Stimulated activated CD4-positive, alpha-beta T cell treated with anti-CD3 and anti-CD28 coated beads, Interleukin-12 subunit alpha, Interleukin-12 subunit beta, amount 100 ng/mL, for 48 hours (primary cell): ENCODE data around the gene ATP11A.
"Not testable (repeated sequence)": the region's sequence is repeated elsewhere in the genome, so short reads cannot be mapped to it uniquely, and the experiment has no call there.

Source experiments
- DNase-seq, 3 donors: peaks; one replicate each; pipeline ENCODE4 v3.0.0-alpha.2; 2020; ENCODE audit warnings: low read depth in 2 of 3, low spot score in 1 of 3

Gene ATP11A

GRCh38 chr13:112836940-112837339 is 147.1 kb downstream of the ATP11A start:
- DNase-seq, result no peak

- no peak for DNase-seq
These were observed 147.7 kb downstream of the ATP11A start for GRCh38 chr13:112837371-112838037.

DNA sequence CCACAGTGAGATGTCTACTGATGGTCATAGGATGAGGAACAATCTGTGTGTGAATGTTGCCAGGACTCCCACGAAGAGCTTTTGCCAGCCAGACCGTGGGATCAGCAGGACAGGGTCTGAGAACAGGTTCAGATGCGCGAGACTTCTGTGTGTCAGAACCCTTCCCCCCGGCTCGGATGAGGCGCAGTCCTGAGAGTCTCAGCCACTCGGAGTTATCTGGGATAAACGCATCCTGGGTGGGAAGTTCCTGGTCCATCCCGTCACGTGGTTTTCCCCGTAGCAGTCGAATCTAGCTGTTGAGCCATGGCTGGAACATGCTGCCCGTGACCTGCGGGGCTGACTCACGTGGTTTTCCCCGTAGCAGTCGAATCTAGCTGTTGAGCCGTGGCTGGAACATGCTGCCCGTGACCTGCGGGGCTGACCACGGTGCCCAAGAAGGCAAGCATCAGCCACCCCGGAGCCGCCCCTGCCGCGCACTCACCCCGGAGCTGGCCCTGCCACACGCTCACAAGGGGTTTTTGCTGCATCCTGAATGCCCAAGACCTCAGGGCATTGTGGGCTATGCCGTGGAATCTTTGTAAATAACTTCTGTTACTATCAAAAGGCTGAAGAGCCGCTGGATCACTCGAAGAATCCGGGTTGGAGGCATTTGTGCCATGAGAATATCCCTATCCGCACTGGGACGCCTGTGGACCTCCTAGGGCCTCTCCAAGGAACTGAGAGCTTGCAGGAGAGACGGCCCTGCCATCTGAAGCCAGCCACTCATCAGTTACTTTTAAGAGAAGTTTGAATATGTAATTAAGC is 148.4 kb downstream of the ATP11A start:
- DNase-seq, result no peak

DNA sequence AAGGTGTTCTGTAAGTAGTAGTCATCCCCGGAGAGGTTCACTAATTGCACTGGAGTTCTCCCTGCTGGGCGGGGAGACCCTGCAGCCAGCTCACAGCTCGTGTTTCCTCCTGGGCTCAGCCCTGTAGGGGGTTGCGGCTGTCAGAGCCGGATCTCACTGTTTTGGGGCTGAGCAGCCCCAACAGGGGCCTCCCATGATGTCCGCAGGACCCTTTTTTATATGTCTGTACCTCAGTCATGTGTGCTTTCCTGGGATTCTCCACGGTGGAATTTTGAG is 148.9 kb downstream of the ATP11A start:
- DNase-seq, result no peak

GRCh38 chr13:112839356-112840105 is 149.7 kb downstream of the ATP11A start:
- DNase-seq, result no peak

DNA sequence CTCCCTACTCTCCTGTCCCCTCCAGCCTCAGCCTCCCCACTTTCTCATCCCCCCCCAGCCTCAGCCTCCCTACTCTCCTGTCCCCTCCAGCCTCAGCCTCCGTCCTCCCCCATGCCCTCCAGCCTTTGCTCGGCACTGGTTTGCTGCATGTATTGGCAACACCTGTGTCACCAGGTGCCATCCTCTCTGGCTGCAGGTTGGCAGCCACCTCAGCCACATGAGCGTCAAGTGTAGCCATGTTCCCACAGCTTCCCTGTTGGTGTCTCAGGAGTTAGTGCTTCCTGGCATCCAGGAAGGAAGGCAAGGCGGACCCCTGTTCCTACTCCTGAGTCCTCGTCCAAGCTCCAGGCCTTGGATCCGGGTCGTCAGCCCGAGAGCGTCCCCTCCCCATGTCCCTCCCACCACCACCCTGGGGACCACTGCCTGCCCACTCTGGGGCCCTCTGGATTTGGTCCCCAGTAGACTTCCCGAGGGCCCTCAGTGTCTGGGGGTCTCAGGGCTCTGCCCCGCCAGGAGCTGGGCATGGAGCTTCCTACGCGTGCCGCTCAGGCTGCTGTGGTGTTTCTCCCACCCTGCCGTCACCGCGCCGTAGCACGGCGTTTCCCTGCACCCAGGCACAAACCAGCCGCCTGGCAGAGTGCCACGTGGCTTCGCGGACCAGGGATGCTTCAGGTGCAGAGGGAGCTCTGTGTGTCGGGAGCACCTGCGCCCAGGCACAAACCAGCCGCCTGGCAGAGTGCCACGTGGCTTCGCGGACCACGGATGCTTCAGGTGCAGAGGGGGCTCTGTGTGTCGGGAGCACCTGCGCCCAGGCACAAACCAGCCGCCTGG is 150.8 kb downstream of the ATP11A start:
- no peak for DNase-seq

DNA sequence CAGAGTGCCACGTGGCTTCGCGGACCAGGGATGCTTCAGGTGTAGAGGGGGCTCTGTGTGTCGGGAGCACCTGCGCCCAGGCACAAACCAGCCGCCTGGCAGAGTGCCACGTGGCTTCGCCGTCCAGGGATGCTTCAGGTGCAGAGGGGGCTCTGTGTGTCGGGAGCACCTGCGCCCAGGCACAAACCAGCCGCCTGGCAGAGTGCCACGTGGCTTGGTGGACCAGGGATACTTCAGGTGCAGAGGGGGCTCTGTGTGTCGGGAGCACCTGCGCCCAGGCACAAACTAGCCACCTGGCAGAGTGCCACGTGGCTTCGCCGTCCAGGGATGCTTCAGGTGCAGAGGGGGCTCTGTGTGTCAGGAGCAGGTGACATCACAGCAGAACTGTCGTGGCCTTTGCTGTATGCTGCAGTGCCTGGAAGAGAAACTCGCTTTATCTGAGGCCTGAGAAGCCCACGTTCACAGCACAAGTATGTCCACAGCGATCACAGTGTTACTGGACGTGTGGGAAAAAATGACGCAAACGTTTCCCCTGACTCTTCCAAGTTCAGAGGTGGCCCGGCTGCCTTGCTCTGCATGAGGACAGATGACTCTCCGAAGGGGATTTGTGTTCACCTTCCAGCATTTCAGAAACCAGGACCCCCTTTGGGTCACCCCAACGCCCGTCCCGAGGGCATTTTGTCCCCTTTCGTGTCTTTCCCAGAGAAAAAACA is 151.6 kb downstream of the ATP11A start:
- not testable (repeated sequence) for DNase-seq

GRCh38 chr13:112842343-112842856 is 152.6 kb downstream of the ATP11A start:
- DNase-seq, result no peak

DNA sequence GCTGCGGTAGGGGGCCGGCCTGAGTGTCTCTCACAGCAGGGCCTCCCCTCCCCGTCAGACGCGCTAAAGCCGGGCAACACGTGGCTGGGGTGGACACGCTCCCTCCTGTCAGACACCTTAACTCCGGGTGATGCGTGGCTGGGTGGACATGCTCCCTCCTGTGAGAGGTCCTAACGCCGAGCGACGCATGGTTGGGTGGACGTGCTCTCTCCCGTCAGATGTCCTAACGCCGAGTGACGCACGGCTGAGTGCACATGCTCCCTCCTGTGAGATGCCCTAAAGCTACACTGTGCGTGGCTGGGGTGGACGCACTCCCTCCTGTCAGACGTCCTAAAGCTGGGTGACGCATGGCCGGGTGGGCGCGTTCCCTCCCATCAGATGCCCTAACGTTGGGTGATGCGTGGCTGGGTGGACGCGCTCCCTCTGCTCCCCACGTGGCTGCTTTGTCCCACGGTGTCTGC is 153.1 kb downstream of the ATP11A start:
- DNase-seq, result no peak

GRCh38 chr13:112843392-112844111 is 153.7 kb downstream of the ATP11A start:
- no peak for DNase-seq

- no peak for DNase-seq
These were observed 154.6 kb downstream of the ATP11A start for GRCh38 chr13:112844411-112844810.

GRCh38 chr13:112844879-112845278 is 155.0 kb downstream of the ATP11A start:
- no peak for DNase-seq

DNA sequence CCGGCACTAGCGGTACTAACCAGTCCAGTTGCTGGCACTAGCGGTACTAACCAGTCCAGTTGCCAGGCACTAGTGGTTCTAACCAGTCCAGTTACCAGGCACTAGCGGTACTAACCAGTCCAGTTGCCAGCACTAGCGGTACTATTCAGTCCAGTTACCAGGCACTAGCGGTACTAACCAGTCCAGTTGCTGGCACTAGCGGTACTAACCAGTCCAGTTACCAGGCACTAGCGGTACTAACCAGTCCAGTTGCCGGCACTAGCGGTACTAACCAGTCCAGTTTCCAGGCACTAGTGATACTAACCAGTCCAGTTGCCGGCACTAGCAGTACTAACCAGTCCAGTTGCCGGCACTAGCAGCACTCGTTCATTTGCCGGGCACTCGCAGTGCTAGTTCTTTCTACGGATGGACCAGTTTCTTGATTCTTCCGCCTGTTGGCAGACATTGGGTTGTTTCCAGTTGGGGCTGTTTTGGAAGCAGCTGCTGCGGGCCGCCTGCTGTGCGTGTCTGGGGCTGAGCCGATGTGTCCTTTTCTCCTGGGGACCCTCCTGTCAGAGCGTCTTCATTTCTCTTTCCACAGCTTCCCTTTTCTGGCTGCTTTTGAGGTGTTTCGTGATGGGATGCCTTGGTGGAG is 155.8 kb downstream of the ATP11A start:
- no peak for DNase-seq

DNA sequence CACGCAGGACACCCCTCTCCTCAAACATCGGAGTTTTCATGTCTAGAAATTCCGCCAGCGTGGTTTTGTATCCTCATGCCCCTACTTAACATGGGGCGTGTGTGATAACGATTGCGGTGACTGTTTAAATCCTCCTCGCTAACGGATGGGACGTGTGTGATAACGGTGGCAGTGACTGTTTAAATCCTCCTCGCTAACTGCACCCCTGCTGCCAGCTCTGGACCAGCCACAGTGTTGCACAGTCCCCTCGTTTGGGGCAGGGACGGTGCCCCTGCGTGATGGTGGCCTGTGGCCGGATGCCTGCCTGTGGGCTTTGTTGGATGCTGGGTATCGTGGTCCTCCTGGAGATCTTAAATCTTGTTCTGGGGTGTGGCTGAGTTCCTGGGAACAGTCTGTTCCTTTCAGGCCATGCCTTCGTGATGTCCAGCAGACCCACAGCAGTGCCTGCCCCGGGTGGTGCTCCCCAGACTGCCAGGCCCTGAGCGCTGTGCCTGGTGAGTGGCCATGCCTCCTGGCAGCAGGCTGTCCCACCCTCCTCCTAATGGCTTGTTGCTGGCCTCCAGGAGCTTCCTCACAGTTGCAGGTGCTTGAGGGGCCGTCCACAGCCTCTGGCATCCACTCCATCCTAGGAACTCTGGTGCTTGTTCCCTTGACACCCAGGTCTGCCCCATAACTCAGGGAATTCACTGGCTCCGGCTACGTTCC is 156.7 kb downstream of the ATP11A start:
- DNase-seq, result no peak

DNA sequence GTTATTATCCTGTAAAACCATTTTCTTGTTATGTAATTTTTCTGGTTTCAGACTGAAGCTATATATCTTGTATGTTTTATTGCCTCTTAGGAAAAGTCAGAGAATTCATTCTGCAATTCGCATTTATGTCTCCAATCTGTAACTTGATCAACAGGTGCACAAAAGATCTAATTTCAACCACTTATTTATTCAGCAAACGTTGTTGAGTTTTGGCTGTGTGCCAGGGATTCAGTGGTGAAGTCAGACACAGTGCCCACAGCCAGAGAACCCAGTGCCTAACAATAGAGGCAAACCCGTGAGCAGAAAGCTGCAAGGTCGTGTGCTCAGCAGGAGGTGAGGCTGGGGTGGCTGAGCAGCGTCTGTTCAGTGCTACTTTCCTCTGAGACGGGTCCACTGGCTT is 159.7 kb downstream of the ATP11A start:
- no peak for DNase-seq

DNA sequence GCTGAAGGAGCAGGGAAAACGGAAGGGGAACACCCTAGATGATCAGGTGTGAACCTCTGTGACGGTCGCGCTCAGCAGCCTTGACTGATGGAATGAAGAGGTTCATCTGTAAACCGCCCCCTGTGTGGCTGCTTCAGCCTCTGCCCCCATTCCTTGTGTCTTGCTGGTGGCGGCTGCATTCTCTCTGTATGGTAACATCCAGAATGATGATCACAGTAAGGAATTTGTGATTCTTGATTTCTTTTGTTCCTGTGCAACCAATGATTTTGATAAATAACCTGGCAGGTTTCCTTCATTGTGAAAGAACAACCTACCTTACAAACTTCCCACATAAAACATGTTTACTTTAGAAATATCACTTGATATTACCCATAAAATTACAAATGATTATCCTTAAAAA is 160.4 kb downstream of the ATP11A start:
- no peak for DNase-seq

- no peak for DNase-seq
These were observed 161.5 kb downstream of the ATP11A start for GRCh38 chr13:112851107-112852038.

GRCh38 chr13:112852392-112852791 is 162.6 kb downstream of the ATP11A start:
- DNase-seq, result no peak
